Measurements from ENCODE around the gene ITPKB.

The ITPKB gene

DNA sequence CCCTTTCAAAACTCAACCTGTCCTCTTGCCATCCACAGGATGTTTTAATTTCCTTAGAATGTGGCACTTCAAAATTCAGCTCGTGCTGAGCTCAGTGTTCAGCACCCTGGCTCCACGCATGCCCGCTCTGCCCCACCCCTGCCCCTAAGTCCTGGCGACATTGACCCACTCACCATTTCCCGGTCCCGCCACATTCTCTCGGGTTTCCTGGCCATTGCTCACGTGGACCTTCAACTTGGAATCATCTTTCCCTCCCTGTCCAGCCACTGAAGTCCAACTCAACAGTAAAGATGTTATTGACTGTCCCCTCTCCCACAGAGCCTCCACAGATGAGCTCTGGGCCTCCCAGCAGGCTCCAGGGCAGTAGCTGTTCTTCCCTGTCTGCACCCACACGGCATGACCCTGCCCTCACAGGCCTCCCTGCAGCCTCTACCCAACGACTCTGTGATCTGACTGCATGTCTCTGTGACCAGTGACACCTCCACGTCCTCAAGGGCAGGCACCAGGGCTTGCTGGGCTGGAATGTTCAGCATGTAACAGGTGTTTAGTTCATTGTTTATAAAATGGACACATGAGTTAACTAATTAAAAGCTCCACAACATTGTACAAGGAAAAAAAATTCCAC lies 53.8 kb downstream of the ITPKB start:
- TF ChIP-seq, protein P1, sequence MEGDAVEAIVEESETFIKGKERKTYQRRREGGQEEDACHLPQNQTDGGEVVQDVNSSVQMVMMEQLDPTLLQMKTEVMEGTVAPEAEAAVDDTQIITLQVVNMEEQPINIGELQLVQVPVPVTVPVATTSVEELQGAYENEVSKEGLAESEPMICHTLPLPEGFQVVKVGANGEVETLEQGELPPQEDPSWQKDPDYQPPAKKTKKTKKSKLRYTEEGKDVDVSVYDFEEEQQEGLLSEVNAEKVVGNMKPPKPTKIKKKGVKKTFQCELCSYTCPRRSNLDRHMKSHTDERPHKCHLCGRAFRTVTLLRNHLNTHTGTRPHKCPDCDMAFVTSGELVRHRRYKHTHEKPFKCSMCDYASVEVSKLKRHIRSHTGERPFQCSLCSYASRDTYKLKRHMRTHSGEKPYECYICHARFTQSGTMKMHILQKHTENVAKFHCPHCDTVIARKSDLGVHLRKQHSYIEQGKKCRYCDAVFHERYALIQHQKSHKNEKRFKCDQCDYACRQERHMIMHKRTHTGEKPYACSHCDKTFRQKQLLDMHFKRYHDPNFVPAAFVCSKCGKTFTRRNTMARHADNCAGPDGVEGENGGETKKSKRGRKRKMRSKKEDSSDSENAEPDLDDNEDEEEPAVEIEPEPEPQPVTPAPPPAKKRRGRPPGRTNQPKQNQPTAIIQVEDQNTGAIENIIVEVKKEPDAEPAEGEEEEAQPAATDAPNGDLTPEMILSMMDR (IDR thresholded peaks at IDR 0.05; ENCODE audit: insufficient read depth, missing control alignments), result no peak
- FAIRE-seq (no peak), DNase-seq (ENCODE audit: insufficient read length, low spot score) (no peak)

DNA sequence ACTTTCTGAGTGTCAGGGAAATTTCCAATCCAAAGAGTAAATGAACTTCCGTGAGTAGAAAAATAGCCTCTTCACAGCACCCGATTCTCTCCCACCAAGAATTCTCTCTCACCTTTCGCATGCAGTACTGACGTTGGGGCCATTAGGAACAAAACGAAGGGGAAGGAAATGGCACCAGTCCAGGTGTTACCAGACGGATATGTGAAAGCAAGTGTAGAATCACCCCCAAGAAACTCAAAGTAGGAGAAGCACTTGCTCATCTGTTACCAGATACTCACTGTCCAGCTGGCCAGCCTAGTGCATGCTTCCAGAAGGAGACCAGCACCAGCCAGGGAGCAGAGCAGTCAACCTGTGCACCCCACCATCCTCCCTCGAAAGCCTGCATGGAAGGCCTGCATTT lies 55.1 kb downstream of the ITPKB start:
- no peak for FAIRE-seq
- no peak for DNase-seq (ENCODE audit: insufficient read length, low spot score)
- TF ChIP-seq, protein P1 (IDR thresholded peaks at IDR 0.05; ENCODE audit: insufficient read depth, missing control alignments), result no peak

DNA sequence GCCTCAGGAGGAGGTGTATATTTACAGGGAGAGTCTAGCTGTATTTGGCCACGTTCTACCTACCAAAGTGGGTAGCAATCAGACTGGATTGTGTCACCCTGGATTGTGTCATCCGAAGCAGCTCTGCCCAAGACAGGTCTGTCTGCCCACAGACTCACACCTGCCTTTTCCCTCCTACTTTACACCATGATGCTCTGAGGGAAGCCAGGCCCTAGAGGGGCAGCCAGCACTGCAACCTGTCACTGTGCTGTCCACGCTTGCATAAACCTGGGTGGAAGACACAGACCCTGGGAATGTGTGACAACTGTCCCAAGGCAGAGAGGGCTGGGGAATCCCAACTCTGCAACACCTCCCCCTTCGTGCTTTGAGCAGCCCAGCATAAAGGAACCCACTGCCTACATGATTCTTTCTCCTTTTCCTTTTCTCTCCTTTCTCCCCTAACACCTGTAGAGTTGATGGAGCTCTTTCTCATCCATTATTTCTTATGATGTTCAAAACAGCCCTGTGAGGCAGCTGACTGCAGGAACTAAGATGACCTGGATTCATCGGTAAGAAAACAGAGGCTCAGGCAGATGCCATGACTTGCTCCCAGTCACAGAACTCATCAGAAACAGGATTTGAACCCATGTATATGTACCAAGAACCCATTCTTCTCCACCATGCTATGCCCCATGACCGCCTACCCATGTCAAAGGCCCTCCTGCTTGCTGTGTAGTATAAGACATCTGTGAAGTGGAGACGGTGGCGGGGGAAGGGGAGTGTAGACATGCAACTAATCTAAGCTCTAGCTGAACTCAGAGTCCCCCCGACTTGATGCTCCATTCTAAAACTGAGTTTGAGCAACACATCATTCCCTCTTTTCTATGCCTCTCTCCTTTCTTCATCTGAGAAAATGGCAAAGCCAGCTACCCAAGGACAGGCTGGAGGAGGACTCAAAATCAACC lies 55.9 kb downstream of the ITPKB start:
- DNase-seq (ENCODE audit: insufficient read length, low spot score), result no peak
- no peak for FAIRE-seq
- TF ChIP-seq, protein P1 (IDR thresholded peaks at IDR 0.05; ENCODE audit: insufficient read depth, missing control alignments), result no peak

DNA sequence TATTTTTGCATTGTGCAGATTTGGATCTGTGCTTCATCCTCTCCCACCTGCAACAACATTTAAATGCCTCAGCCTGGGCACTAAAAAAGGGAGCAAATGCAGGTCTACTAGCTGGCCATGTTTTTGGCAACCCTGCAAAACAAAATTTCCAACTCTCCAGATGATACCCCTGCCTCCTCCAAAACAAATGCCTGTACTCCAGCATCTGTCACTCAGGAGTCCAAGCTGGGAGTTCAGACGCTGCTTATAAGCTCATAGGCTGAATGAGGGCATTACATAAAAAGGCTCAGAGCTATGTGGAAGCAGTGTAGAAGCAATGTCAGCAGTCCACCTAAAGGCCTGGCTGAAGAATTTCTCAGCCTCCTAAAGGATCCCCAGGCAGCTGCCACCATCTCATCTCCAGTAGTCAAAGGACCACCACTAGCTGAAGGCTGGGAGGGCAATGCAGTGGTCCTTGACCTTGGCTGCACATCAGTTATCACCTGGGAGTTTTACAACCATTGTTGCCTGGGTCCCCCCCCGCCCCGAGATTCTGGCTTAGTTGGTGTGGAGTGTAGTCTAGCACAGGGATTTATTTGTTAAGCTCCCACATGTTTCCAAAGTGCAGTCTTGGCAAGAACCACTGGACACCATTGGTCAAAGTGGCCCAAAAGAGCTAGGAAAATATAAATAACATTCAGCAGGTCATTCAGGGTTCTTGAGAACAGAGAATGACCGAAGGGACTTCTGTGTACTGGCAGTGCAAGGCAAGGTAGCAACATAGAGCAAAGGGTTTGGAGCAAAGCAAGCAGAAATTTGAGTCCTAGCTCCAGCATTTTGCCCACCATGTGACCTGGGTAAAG lies 57.2 kb downstream of the ITPKB start:
- TF ChIP-seq, protein P1 (IDR thresholded peaks at IDR 0.05; ENCODE audit: insufficient read depth, missing control alignments), result no peak
- no peak for DNase-seq (ENCODE audit: insufficient read length, low spot score)
- FAIRE-seq, result no peak

DNA sequence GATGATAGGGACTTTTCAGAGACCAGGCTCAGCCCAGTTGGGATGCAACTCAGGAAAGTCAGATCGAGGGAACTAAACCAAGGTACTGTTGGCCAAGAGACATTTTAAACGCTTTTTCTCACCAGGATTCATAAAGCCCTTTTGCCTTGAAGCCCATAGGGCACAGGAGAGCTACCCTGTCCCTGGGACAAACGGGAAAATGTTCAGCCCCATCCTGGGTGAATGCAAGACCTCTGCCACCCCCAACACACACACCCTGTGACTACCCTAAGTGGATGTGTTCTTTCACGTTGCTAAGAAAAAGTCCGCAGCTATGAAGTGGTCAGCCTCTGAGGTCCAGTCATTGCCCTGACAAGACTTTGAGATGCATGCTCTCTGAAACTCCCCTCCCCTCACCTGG lies 58.4 kb downstream of the ITPKB start:
- FAIRE-seq (no peak), DNase-seq (ENCODE audit: insufficient read length, low spot score) (no peak)
- TF ChIP-seq, protein P1 (IDR thresholded peaks at IDR 0.05; ENCODE audit: insufficient read depth, missing control alignments), result no peak

DNA sequence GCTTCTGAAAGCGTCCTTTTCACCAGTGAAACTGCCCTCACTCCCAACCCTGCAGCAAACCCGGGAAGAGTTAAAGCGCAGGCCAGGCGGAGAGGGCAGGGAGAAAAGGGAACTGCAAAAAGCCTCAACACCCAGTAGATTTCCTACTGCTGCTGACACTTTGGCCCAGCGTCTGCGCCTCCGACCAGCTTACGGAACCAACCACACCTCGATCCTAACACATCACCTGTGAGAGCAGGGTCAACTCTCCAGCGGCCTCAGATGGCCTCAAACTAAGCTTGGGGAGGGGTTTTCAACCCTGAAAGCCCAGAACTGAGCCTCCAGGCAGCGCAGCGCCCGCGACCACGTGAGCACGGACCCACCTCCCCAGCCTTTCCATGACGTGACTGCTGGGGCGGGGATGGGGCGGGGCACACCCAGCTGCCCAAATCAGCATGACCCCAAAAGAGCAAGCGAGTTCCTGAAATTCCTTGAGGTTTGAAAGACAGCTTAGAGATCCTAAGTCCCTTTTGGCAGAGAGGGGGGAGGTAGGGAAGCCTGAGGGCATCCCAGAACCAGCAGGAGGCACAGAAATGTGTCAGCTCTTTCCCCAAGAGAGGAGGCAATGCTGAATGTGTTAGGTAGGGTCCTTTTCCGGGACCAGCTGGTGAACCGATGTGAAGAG lies 59.1 kb downstream of the ITPKB start:
- TF ChIP-seq, protein P1 (IDR thresholded peaks at IDR 0.05; ENCODE audit: insufficient read depth, missing control alignments), result no peak
- DNase-seq (ENCODE audit: insufficient read length, low spot score) (no peak), FAIRE-seq (no peak)

Data from D721Med (cell line).